Measurements from ENCODE around the gene RACGAP1.
A peak's percentile ranks its signal among the peaks of the same experiment; 100 is the strongest.
"Not testable (repeated sequence)": the region's sequence is repeated elsewhere in the genome, so short reads cannot be mapped to it uniquely, and the experiment has no call there.

Gene RACGAP1

DNA sequence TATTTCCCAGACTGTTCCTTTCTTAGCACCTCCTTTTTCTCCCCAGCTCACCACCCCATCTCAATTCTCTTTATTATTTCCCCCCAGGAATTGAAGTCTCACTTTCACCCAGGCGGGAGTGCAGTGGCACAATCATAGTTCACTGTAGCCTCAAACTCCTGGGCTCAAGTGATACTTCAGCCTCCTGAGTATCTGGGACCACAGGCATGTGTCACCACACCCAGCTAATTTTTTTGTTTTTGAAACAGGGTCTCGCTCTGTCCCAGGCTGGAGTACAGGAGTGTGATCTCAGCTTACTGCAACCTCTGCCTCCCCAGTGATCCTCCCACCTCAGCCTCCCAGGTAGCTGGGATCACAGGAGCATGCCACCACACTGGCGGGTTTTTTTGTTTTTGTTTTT, 11.0 kb downstream of the RACGAP1 start:
- Mint-ChIP-seq H3K27ac (no peak overlapping the region), H3K36me3 (ENCODE audit: insufficient read depth) (peaks cover 7% of the 10 kb centered on the region), H3K27me3 (no peaks in the 10 kb centered on the region), H3K9me3 (no peaks in the 10 kb centered on the region), H3K4me3 (no peak overlapping the region), H3K4me1 (ENCODE audit: low read depth in 2 of 2) (peaks cover 2 to 13% of the 10 kb centered on the region in 2 donors)
- no peak for DNase-seq
- no peak for ATAC-seq (replicated peaks)

- H3K36me3 Mint-ChIP-seq (ENCODE audit: insufficient read depth), result peaks cover 7% of the 10 kb centered on the region
Observed at GRCh38 chr12:50013361-50014147, 11.7 kb downstream of the RACGAP1 start.

DNA sequence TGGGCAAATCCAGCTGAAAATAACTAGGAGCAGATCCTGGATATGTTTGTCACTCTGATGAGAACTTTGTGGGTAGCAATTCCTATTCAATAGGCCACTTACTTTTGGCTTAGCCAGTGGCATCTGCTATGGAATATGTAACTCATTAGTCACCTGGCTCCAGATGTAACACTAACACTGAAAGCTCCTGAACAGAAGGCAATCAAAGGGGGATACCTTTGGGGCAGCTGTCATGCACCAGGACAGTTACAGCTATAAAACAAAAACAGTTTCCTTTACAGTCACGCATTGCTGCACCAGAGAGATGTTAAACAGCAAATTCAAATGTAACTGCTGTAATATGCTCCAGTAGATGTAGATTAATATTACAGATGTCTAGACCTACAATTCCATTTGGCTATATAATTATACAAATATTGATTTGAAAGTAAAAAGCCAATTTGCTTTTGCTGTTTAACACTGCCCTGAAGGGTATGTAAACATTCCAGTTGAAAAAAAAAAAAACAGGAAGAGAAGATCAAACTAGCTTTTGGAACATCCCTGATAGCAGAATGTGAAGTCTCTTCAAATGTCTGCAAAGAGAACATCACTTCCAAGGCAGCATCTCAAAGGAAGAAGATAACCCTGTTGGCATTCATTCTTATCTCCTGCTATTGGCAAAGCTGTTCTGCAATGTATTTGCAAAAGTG, 18.4 kb downstream of the RACGAP1 start:
- no peaks in the 10 kb centered on the region for H3K9me3 Mint-ChIP-seq
- peak overlapping the region in 1 of 2 donors; percentile 52 for H3K27ac Mint-ChIP-seq
- no peaks in the 10 kb centered on the region for H3K27me3 Mint-ChIP-seq
- ATAC-seq (replicated peaks) (no peak), DNase-seq (no peak)
- H3K4me1 Mint-ChIP-seq (ENCODE audit: low read depth in 2 of 2), result no peaks in the 10 kb centered on the region
- no peak overlapping the region for H3K4me3 Mint-ChIP-seq
- H3K36me3 Mint-ChIP-seq (ENCODE audit: insufficient read depth), result peaks cover 4% of the 10 kb centered on the region

More at GRCh38 chr12:50013361-50014147, 11.7 kb downstream of the RACGAP1 start:
- Mint-ChIP-seq H3K9me3 (no peaks in the 10 kb centered on the region), H3K27ac (no peak overlapping the region), H3K27me3 (no peaks in the 10 kb centered on the region), H3K4me1 (ENCODE audit: low read depth in 2 of 2) (peaks cover 2 to 9% of the 10 kb centered on the region in 2 donors), H3K4me3 (no peak overlapping the region)
- DNase-seq (no peak), ATAC-seq (replicated peaks) (peak; percentile 32)

DNA sequence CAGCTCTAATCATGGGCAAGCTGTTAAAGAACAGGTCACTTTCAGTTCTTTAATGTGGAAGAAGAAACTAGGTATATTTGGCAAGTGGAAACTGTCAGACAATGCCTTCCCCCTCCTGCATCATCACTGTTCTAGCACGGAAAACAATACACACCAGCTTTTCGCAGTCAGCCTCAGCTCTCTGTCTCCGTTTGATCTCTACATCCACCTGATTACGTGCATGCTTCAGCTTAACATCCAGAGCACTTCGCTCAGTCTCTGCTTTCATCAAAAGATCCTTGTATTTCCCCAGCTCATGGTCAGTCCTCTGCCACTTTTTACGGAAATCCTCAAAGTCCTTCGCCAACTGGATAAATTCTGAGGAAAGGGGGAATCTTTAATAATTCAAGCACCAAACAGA, 19.0 kb downstream of the RACGAP1 start:
- Mint-ChIP-seq H3K4me1 (ENCODE audit: low read depth in 2 of 2) (no peaks in the 10 kb centered on the region), H3K36me3 (ENCODE audit: insufficient read depth) (peaks cover 4% of the 10 kb centered on the region), H3K9me3 (no peaks in the 10 kb centered on the region), H3K27ac (peak overlapping the region in 1 of 2 donors; percentile 52), H3K27me3 (no peaks in the 10 kb centered on the region), H3K4me3 (no peak overlapping the region)
- ATAC-seq (replicated peaks) (no peak), DNase-seq (no peak)

DNA sequence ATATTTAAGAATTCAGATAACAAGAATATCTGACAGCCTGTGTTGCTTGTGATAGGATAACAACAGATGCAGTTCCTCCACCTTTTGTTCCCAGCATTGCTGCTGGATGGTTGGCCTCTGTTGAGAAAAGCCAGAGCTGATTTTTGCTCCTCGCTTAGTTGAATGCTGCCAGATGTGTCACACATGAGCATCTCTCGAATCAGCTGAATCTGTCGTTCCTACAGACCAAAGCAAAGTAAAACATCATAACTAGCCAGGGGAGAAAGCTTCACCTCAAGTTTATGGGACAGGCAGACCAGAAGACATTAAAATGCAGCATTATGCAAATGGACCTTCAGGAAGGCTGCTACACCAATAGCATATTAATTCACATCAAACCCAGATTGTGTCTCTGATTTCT, 20.1 kb downstream of the RACGAP1 start:
- H3K36me3 Mint-ChIP-seq (ENCODE audit: insufficient read depth), result no peaks in the 10 kb centered on the region

GRCh38 chr12:50004696-50005095, 20.6 kb downstream of the RACGAP1 start:
- no peak overlapping the region for H3K27ac Mint-ChIP-seq
- no peaks in the 10 kb centered on the region for H3K9me3 Mint-ChIP-seq
- no peaks in the 10 kb centered on the region for H3K27me3 Mint-ChIP-seq
- no peaks in the 10 kb centered on the region for H3K4me1 Mint-ChIP-seq (ENCODE audit: low read depth in 2 of 2)
- H3K36me3 Mint-ChIP-seq (ENCODE audit: insufficient read depth), result no peaks in the 10 kb centered on the region
- ATAC-seq (replicated peaks) (no peak), DNase-seq (no peak)
- no peak overlapping the region for H3K4me3 Mint-ChIP-seq

More for the DNA sequence above, 20.1 kb downstream of the RACGAP1 start:
- ATAC-seq (replicated peaks), result no peak
- Mint-ChIP-seq H3K9me3 (no peaks in the 10 kb centered on the region), H3K27ac (no peak overlapping the region), H3K27me3 (no peaks in the 10 kb centered on the region), H3K4me1 (ENCODE audit: low read depth in 2 of 2) (no peaks in the 10 kb centered on the region), H3K4me3 (no peak overlapping the region)
- no peak for DNase-seq

GRCh38 chr12:50003595-50003994, 21.7 kb downstream of the RACGAP1 start:
- no peaks in the 10 kb centered on the region for H3K27me3 Mint-ChIP-seq
- no peak for DNase-seq
- no peak overlapping the region for H3K27ac Mint-ChIP-seq
- no peak for ATAC-seq (replicated peaks)
- H3K36me3 Mint-ChIP-seq (ENCODE audit: insufficient read depth), result peaks cover 5% of the 10 kb centered on the region
- no peaks in the 10 kb centered on the region for H3K4me1 Mint-ChIP-seq (ENCODE audit: low read depth in 2 of 2)
- H3K9me3 Mint-ChIP-seq, result no peaks in the 10 kb centered on the region
- H3K4me3 Mint-ChIP-seq, result no peak overlapping the region

DNA sequence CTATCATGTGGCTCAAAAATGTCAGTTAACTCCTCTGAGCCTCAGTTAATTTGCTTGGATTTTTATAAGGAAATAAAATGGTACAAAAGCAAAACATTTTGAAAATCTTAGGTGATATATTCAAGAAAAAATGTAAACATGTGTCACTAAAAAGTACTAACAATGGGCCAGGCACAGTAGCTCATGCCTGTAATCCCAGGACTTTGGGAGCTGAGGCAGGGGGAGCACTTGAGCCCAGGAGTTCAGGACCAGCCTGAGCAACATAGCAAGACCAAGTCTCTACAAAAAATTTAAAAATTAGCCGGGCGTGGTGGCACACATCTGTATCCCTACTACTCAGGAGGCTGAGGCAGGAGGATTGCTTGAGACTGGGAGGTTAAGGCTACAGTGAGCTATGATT, 26.8 kb downstream of the RACGAP1 start:
- DNase-seq (no peak), ATAC-seq (replicated peaks) (no peak)
- no peaks in the 10 kb centered on the region for H3K9me3 Mint-ChIP-seq
- no peak overlapping the region for H3K4me3 Mint-ChIP-seq
- peaks cover 42% of the 10 kb centered on the region for H3K36me3 Mint-ChIP-seq (ENCODE audit: insufficient read depth)
- H3K4me1 Mint-ChIP-seq (ENCODE audit: low read depth in 2 of 2), result no peaks in the 10 kb centered on the region
- H3K27me3 Mint-ChIP-seq, result no peaks in the 10 kb centered on the region
- H3K27ac Mint-ChIP-seq, result no peak overlapping the region

DNA sequence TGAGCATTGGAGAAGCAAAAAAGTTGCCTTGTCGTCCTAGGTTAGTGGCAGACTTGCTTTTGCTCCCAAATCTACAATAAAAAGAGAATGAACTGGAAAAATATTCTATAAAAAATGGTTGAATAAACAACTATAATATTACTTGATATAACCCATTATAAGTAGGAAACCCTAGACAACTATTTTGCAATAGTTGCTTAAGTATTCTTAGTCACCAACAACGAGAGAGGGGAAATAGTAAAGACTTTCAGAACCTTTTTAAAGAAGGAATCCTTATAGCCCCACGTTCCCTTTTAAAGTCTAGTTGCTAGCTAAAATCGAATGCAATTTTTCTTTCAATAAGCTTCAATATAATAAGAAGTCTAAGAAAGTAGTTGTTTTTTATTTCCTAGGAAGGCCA, 35.0 kb downstream of the RACGAP1 start:
- ATAC-seq (replicated peaks), result no peak
- Mint-ChIP-seq H3K27me3 (no peaks in the 10 kb centered on the region), H3K27ac (peak overlapping the region in 1 of 2 donors; percentile 20), H3K4me1 (ENCODE audit: low read depth in 2 of 2) (no peaks in the 10 kb centered on the region), H3K4me3 (no peak overlapping the region), H3K36me3 (ENCODE audit: insufficient read depth) (peaks cover 24% of the 10 kb centered on the region), H3K9me3 (no peaks in the 10 kb centered on the region)
- no peak for DNase-seq

- peaks cover 20% of the 10 kb centered on the region for H3K36me3 Mint-ChIP-seq (ENCODE audit: insufficient read depth)
- not testable (repeated sequence) for H3K4me1 Mint-ChIP-seq (ENCODE audit: low read depth in 2 of 2); DNase-seq; H3K27me3 Mint-ChIP-seq; ATAC-seq (replicated peaks); H3K27ac Mint-ChIP-seq; H3K9me3 Mint-ChIP-seq; H3K4me3 Mint-ChIP-seq
Observed at GRCh38 chr12:49989400-49989799, 35.9 kb downstream of the RACGAP1 start.

DNA sequence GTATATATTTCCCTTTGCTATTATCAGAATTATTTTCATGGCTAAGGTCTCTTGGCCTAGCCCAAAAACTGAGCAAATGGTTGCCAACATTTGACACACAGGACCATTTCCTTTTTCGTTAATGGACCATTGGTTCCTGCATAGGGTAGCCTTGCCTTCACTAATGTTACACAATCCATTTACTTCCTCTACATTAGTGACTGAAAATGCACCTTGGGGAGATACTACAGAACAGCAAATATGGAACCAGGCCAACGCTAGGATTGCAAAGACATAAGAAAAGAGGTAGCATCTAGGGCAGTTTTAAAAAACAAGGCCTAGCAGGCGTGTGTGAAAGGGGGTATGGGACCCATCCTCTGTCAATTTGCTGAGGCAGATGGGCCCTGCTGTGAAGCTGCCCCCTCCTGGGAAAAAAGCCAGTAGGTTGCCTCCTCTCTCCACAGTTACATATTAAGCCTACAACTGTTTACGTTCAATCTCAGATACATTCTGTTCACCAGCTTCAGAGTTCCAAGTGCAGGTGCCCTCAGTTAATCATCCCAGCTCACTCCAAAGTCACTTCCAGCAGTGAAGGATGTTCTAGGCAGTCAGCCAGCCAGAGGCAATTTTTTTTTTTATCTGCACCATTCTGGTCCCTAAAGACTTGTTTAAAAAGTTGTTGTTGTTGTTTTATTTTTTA, 37.5 kb downstream of the RACGAP1 start:
- Mint-ChIP-seq H3K36me3 (ENCODE audit: insufficient read depth) (peaks cover 13% of the 10 kb centered on the region), H3K9me3 (no peaks in the 10 kb centered on the region), H3K4me3 (no peak overlapping the region), H3K4me1 (ENCODE audit: low read depth in 2 of 2) (no peaks in the 10 kb centered on the region), H3K27me3 (no peaks in the 10 kb centered on the region), H3K27ac (no peak overlapping the region)
- DNase-seq, result no peak
- no peak for ATAC-seq (replicated peaks)

DNA sequence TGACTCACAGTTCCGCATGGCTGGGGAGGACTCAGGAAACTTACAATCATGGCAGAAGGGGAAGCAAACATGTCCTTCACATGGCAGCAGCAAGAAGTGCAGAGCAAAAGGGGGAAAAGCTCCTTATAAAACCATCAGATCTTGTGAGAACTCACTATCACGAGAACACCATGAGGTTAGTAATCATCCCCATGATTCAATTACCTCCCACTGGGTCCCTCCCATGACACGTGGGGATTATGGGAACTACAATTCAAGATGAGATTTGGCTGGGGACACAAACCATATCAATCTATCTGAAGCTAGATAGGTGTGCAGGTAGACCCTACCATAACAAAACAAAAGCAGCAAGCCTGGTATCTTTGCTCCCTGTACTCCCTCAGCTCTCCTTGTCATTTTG, 38.8 kb downstream of the RACGAP1 start:
- not testable (repeated sequence) for H3K27me3 Mint-ChIP-seq; H3K27ac Mint-ChIP-seq; ATAC-seq (replicated peaks); H3K9me3 Mint-ChIP-seq; H3K4me1 Mint-ChIP-seq (ENCODE audit: low read depth in 2 of 2); DNase-seq; H3K4me3 Mint-ChIP-seq
- peaks cover 11% of the 10 kb centered on the region for H3K36me3 Mint-ChIP-seq (ENCODE audit: insufficient read depth)

DNA sequence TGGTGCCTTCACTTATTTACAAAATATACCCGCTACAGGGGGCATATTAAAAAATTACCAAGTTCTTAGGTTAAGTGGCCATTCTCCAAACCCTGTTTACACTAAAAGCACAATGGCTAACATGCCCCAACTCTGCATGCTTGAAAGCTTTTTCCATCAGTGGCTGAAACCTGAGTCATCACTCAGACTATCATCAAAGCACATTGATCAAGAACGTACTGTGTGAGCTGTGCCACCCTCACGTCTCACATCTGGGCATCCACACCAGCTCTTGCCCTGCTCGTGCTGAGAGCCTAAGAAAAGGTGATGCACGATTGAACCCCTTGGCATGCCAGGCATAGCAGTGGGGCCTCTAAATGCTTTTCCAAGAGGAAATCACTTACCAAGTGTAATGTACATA, 39.3 kb downstream of the RACGAP1 start:
- Mint-ChIP-seq H3K9me3 (no peaks in the 10 kb centered on the region), H3K36me3 (ENCODE audit: insufficient read depth) (peaks cover 10% of the 10 kb centered on the region), H3K4me3 (no peak overlapping the region), H3K4me1 (ENCODE audit: low read depth in 2 of 2) (no peaks in the 10 kb centered on the region), H3K27me3 (no peaks in the 10 kb centered on the region), H3K27ac (no peak overlapping the region)
- ATAC-seq (replicated peaks) (no peak), DNase-seq (no peak)

Measured in effector memory CD8-positive, alpha-beta T cell (primary cell).